Measurements from ENCODE around the gene MAST4.
"Not testable (repeated sequence)": the region's sequence is repeated elsewhere in the genome, so short reads cannot be mapped to it uniquely, and the experiment has no call there.

MAST4 gene

DNA sequence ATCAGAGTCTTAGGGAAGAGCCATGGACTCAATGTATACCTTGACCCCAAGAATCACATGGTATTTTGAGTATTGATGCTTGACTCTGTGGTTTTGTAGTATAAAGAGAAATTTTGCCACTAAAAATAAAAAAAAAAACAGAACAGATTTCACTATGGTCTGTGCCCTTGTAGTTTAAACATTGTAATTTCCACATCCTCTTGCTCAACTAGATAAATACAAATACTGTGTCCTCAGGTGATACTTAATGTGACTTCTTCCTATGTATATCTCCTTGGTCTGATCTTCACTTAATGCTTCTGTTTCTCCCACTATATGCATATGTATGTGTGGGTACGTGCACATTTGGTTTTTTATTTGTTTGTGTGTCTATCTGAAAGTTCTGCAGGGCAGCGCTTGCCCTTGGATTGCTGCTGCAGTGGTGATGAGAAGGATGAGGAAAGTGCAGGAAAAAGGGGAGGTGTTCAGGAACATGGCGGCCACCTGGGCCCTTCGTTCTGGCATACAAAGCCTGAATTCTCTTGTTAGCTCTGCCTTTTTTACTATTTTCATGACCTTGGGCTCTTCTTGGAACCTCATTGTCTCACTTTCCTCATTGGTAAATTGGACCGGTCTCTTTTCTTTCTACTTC, 222.2 kb downstream of the MAST4 start:
- TF ChIP-seq, protein P1, sequence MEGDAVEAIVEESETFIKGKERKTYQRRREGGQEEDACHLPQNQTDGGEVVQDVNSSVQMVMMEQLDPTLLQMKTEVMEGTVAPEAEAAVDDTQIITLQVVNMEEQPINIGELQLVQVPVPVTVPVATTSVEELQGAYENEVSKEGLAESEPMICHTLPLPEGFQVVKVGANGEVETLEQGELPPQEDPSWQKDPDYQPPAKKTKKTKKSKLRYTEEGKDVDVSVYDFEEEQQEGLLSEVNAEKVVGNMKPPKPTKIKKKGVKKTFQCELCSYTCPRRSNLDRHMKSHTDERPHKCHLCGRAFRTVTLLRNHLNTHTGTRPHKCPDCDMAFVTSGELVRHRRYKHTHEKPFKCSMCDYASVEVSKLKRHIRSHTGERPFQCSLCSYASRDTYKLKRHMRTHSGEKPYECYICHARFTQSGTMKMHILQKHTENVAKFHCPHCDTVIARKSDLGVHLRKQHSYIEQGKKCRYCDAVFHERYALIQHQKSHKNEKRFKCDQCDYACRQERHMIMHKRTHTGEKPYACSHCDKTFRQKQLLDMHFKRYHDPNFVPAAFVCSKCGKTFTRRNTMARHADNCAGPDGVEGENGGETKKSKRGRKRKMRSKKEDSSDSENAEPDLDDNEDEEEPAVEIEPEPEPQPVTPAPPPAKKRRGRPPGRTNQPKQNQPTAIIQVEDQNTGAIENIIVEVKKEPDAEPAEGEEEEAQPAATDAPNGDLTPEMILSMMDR (IDR thresholded peaks at IDR 0.05; ENCODE audit: insufficient read depth, low read length, poor library complexity, severe bottlenecking), result no peak
- no peak for DNase-seq (ENCODE audit: extremely low read depth, insufficient read length)
- H3K36me3 ChIP-seq (ENCODE audit: control insufficient read depth, insufficient read depth, low read length), result no peaks in the 10 kb centered on the region
- 0 out of 2 replicates have a peak, but pooled peaks cover 1% of the 10 kb centered on the region for H3K27me3 ChIP-seq (replicated peaks; ENCODE audit: control insufficient read depth, insufficient read depth, low read length)
- H3K4me3 ChIP-seq (replicated peaks; ENCODE audit: low read depth, low read length), result no peak overlapping the region

DNA sequence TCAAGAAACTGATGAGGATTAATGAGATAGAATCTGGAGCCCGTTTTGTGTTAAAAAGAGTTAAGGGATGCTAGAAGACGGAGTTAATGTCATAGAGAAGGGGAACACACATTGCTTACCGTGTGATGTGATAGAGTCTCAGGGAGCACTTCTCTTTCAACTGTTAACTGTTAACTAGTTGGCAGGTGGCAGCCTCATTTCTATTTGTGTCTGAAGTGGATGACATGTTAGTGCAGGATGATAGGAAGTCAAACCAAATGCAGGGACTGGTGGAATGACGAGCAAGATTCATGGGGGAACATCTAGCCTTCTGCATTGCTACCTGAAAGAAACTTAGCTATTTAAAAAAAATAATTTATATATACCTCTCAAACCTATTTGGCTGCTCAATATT, 222.7 kb downstream of the MAST4 start:
- Histone ChIP-seq H3K27me3 (replicated peaks; ENCODE audit: control insufficient read depth, insufficient read depth, low read length) (0 out of 2 replicates have a peak, but pooled peaks cover 1% of the 10 kb centered on the region), H3K36me3 (ENCODE audit: control insufficient read depth, insufficient read depth, low read length) (no peaks in the 10 kb centered on the region), H3K4me3 (replicated peaks; ENCODE audit: low read depth, low read length) (no peak overlapping the region)
- TF ChIP-seq, protein P1 (IDR thresholded peaks at IDR 0.05; ENCODE audit: insufficient read depth, low read length, poor library complexity, severe bottlenecking), result no peak
- no peak for DNase-seq (ENCODE audit: extremely low read depth, insufficient read length)

DNA sequence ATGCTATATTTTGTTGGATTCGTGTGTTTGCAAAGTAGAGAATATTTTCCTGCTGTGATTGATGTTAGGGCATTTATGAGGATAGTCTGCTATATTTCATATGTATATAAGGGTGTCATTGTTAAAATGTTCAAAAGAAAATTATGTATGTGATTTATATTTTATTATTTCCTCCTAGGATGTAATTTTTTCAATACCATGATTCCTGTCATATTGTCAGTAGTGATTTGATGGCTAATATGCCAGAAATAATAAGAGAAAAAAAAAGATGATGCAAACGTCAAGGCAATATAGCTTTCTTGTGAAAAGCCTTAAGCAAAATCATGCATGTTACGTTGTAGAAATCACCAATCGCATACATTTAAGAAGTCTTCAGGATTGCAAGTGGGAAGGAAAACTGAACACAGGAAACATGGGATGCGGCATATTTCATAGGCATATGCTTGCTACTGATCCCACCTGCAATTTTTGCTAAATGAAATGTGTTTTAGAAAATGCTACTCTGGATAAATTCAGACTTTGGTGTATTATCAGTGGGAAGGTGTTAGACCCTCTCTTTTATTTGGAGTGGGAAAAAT, 224.5 kb downstream of the MAST4 start:
- no peak overlapping the region for H3K4me3 ChIP-seq (replicated peaks; ENCODE audit: low read depth, low read length)
- DNase-seq (ENCODE audit: extremely low read depth, insufficient read length), result no peak
- TF ChIP-seq, protein P1 (IDR thresholded peaks at IDR 0.05; ENCODE audit: insufficient read depth, low read length, poor library complexity, severe bottlenecking), result no peak
- H3K27me3 ChIP-seq (replicated peaks; ENCODE audit: control insufficient read depth, insufficient read depth, low read length), result peaks cover 3% of the 10 kb centered on the region; the same call in 1 of the 2 replicates
- no peaks in the 10 kb centered on the region for H3K36me3 ChIP-seq (ENCODE audit: control insufficient read depth, insufficient read depth, low read length)

DNA sequence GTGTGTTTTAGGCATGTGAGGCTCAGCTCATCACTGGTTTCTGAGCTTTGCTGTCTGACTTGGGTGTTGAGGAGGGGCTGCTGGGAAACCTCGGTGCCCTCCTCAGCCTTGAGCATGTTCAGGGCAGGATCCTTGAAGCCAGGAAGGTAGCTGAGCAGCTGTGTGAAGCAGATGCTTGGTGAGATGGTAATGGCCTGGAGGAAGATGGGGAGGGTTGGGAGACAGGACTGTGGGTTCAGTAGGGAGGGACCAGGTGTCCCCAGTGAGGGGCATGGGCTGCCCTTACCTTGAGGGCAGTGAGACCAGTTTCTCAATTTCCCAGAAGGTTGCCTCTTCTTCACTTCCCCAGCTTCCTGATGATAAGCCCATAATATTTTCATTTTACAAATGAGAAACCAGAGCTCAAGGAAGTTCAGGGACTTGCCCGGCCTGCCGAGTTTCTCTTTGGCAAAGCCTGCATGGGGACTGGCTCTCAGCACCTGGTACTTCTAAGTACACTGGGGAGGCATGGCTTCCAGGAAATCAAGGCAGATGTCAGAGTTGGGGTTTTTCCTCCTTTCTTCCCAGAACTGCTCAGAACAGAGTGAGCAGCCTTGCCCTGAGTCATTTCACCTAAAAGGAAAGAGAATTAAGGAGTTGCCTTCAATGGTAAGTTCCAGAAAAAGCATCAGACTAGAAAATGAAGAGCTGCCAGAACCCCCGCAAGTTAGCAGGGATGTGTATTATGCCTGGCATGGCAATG, 225.7 kb downstream of the MAST4 start:
- TF ChIP-seq, protein P1 (IDR thresholded peaks at IDR 0.05; ENCODE audit: insufficient read depth, low read length, poor library complexity, severe bottlenecking), result no peak
- no peak for DNase-seq (ENCODE audit: extremely low read depth, insufficient read length)
- H3K27me3 ChIP-seq (replicated peaks; ENCODE audit: control insufficient read depth, insufficient read depth, low read length), result peaks cover 3% of the 10 kb centered on the region; the same call in 1 of the 2 replicates
- no peaks in the 10 kb centered on the region for H3K36me3 ChIP-seq (ENCODE audit: control insufficient read depth, insufficient read depth, low read length)
- H3K4me3 ChIP-seq (replicated peaks; ENCODE audit: low read depth, low read length), result no peak overlapping the region

DNA sequence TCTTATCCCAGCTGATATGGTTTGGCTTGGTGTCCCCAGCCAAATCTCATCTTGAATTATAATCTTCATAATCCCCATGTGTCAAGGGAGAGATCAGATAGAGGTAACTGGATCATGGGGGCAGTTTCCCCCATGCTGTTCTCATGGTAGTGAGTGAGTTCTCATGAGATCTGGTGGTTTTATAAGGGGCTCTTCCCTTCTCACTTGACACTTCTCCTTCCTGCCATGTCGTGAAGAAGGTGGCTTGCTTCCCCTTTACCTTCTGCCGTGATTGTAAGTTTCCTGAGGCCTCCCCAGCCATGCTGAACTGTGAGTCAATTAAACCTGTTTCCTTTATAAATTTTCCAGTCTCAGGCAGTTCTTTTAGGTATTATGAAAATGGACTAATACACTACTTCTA, 226.7 kb downstream of the MAST4 start:
- H3K27me3 ChIP-seq (replicated peaks; ENCODE audit: control insufficient read depth, insufficient read depth, low read length); H3K4me3 ChIP-seq (replicated peaks; ENCODE audit: low read depth, low read length); H3K36me3 ChIP-seq (ENCODE audit: control insufficient read depth, insufficient read depth, low read length); DNase-seq (ENCODE audit: extremely low read depth, insufficient read length): not testable (repeated sequence)

DNA sequence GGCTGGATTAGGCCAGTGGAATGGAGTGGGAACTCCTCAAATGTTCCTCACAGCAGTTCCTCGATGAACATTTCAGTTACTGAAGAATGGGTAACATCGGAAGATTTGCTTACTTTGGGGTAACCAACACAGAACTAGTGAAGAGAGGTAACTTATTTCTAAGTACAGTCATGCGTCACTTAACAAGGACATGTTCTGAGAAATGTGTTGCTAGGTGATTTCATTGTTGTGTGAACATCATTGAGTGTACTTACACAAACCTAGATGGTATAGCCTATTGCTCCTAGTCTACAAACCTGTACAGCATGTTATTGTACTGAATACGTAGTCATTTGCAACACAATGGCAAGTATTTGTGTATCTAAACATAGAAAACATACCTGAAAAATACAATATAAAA, 228.3 kb downstream of the MAST4 start:
- peaks cover 8% of the 10 kb centered on the region for H3K27me3 ChIP-seq (replicated peaks; ENCODE audit: control insufficient read depth, insufficient read depth, low read length)
- no peak for DNase-seq (ENCODE audit: extremely low read depth, insufficient read length)
- TF ChIP-seq, protein P1 (IDR thresholded peaks at IDR 0.05; ENCODE audit: insufficient read depth, low read length, poor library complexity, severe bottlenecking), result no peak
- no peak overlapping the region for H3K4me3 ChIP-seq (replicated peaks; ENCODE audit: low read depth, low read length)
- no peaks in the 10 kb centered on the region for H3K36me3 ChIP-seq (ENCODE audit: control insufficient read depth, insufficient read depth, low read length)

Measured in GM06990 (cell line).